Measurements from ENCODE around the gene CGB3.

DNA sequence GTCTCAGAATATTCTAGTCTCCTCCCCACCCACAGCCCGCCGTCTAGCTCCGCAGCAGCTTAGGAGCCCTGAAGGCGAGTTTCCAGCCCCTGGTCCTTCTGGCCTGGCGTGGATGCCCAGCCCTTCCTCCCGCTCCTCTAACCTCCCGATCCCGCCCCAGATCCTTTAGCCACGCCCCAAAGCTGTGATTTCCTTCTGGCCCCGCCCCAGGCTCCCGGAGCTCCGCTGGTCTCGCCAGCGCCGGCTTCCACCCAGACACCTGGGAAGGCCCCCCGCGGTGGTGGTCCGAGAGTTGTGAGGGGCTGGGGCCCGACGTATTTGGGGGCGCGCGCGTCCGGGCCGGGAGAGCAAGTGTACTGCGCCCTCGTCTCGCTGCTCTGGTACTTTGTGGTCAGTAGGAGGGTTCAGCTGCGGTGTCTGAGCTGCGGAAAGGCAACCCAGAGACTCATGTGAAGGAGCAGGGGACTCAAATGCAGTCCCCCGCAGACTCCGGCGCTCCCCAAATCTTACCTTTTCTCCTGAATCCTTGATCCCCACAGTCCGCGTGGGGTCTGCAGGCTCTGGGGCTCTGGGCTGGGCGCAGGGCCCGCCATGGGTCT is 33.6 kb upstream of the CGB3 start, which contains the start of gene CGB7:
- TF ChIP-seq, protein P1, sequence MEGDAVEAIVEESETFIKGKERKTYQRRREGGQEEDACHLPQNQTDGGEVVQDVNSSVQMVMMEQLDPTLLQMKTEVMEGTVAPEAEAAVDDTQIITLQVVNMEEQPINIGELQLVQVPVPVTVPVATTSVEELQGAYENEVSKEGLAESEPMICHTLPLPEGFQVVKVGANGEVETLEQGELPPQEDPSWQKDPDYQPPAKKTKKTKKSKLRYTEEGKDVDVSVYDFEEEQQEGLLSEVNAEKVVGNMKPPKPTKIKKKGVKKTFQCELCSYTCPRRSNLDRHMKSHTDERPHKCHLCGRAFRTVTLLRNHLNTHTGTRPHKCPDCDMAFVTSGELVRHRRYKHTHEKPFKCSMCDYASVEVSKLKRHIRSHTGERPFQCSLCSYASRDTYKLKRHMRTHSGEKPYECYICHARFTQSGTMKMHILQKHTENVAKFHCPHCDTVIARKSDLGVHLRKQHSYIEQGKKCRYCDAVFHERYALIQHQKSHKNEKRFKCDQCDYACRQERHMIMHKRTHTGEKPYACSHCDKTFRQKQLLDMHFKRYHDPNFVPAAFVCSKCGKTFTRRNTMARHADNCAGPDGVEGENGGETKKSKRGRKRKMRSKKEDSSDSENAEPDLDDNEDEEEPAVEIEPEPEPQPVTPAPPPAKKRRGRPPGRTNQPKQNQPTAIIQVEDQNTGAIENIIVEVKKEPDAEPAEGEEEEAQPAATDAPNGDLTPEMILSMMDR (optimal IDR thresholded peaks at IDR 0.05 in 1 of 3, IDR thresholded peaks at IDR 0.05 in 1 of 3, conservative IDR thresholded peaks at IDR 0.05 in 1 of 3; ENCODE audit: extremely low read depth in 1 of 3, insufficient read depth in 2 of 3, low read length in 3 of 3) = no peak
- TF ChIP-seq EZH2 (IDR thresholded peaks at IDR 0.05; ENCODE audit: low read length) = no peak

All from keratinocyte (primary cell).